ENCODE measurements around the gene ARHGAP21.

The ARHGAP21 gene

DNA sequence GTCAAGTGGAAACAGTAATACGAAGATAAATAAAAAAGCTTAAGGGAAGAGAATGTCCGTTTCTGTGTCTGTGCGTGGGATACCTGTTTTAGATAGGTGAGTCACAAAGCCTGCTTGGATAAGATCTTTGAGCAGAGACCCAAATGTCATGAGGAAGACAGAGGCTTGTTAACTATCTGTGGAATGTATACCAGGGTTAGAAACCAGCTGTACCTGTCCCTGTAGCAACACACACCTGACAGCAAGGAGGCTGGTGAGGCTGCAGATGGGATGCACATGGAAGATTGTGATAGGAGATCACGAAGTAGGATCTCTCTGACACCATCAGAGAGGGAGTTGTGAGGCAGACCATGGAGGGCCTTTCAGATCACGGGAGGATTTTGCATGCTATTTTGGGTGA is 105.3 kb downstream of the ARHGAP21 start:
- Histone ChIP-seq H3K9me3 (ENCODE audit: insufficient read depth, low read depth, low read length) (no peaks in the 10 kb centered on the region), H3K9ac (ENCODE audit: low read depth, low read length, poor library complexity, severe bottlenecking) (no peak overlapping the region), H3K4me3 (ENCODE audit: low read length, poor library complexity, severe bottlenecking) (no peak overlapping the region), H3K4me1 (ENCODE audit: insufficient read depth, low read length, poor library complexity, severe bottlenecking) (peaks cover 10% of the 10 kb centered on the region), H4K20me1 (ENCODE audit: insufficient read depth, low read length, poor library complexity, severe bottlenecking) (no peaks in the 10 kb centered on the region), H3K4me2 (ENCODE audit: low read depth, low read length, poor library complexity, severe bottlenecking) (no peak overlapping the region), H3K9me2 (replicated peaks; ENCODE audit: low read depth, low read length) (no peaks in the 10 kb centered on the region), H3K79me2 (ENCODE audit: insufficient read depth, low read length) (no peaks in the 10 kb centered on the region), H3K36me3 (ENCODE audit: insufficient read depth, low read length) (peaks cover 20% of the 10 kb centered on the region), H2AFZ (ENCODE audit: low read length) (no peak overlapping the region), H3K27me3 (ENCODE audit: insufficient read depth, low read length, poor library complexity, severe bottlenecking) (no peaks in the 10 kb centered on the region), H3F3A (ENCODE audit: low read depth) (no peaks in the 10 kb centered on the region; the same call in 1 of the 2 replicates)
- TF ChIP-seq EZH2phosphoT487 (IDR thresholded peaks at IDR 0.05; ENCODE audit: borderline replicate concordance) = no peak
- TF ChIP-seq, protein P1, sequence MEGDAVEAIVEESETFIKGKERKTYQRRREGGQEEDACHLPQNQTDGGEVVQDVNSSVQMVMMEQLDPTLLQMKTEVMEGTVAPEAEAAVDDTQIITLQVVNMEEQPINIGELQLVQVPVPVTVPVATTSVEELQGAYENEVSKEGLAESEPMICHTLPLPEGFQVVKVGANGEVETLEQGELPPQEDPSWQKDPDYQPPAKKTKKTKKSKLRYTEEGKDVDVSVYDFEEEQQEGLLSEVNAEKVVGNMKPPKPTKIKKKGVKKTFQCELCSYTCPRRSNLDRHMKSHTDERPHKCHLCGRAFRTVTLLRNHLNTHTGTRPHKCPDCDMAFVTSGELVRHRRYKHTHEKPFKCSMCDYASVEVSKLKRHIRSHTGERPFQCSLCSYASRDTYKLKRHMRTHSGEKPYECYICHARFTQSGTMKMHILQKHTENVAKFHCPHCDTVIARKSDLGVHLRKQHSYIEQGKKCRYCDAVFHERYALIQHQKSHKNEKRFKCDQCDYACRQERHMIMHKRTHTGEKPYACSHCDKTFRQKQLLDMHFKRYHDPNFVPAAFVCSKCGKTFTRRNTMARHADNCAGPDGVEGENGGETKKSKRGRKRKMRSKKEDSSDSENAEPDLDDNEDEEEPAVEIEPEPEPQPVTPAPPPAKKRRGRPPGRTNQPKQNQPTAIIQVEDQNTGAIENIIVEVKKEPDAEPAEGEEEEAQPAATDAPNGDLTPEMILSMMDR (conservative IDR thresholded peaks at IDR 0.05; ENCODE audit: low read length) = no peak

DNA sequence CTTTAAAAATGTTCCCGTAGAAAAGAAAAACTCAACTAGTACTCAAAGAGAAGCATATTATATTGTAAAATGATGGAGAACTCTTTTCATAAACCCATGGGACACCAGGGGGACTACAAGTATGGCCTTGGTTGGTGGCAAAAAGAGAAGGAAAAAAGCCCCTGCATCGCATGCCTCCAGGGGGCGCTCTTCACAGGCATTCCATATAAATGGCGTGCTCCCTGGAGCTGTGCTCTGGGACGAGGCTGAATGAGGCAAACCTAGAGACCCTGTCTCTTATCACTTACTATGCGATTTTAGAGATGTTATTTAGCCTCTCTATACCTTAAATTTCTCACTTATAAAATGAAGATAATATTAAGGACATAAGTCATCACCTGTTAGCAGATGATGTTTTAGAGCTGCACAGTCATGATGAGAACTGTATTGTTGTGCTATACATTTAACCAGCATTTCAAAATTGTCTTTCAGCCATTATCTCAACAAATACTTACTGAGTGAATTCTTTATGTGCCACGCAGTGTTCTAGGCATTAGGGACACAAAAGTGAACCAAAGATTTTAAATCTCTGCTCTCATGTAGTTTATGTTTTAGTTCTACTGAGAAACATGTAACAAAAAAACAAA is 105.8 kb downstream of the ARHGAP21 start:
- Histone ChIP-seq H3F3A (ENCODE audit: low read depth) (no peaks in the 10 kb centered on the region; the same call in 1 of the 2 replicates), H3K4me2 (ENCODE audit: low read depth, low read length, poor library complexity, severe bottlenecking) (no peak overlapping the region)
- TF ChIP-seq, protein P1 (conservative IDR thresholded peaks at IDR 0.05; ENCODE audit: low read length) = peak; percentile 95
- no peak for TF ChIP-seq EZH2phosphoT487 (IDR thresholded peaks at IDR 0.05; ENCODE audit: borderline replicate concordance)

DNA sequence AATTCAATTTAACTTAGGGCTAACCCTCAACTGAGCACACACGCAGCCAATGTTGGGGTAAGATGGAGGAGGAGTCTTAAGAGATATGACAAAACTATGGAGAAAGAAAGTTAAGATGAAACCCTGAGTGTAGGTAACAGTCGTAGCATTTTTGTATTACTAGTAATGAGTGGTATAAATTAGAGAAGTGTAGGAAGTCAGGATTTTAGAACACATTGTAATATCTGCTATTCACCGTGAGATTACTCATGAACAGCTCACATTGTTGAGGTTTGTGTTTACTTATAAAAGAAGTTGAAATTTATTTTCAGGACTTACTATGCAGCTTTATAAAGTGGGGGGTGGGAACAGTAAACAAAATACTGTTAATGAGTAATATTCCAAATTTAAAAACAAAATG is 107.2 kb downstream of the ARHGAP21 start:
- Histone ChIP-seq H3K9me3 (ENCODE audit: insufficient read depth, low read depth, low read length) (no peaks in the 10 kb centered on the region), H2AFZ (ENCODE audit: low read length) (no peak overlapping the region), H3K36me3 (ENCODE audit: insufficient read depth, low read length) (peaks cover 22% of the 10 kb centered on the region), H3K4me2 (ENCODE audit: low read depth, low read length, poor library complexity, severe bottlenecking) (no peak overlapping the region), H3K9ac (ENCODE audit: low read depth, low read length, poor library complexity, severe bottlenecking) (no peak overlapping the region), H3F3A (ENCODE audit: low read depth) (no peaks in the 10 kb centered on the region), H3K9me2 (replicated peaks; ENCODE audit: low read depth, low read length) (no peaks in the 10 kb centered on the region), H4K20me1 (ENCODE audit: insufficient read depth, low read length, poor library complexity, severe bottlenecking) (no peaks in the 10 kb centered on the region), H3K4me3 (ENCODE audit: low read length, poor library complexity, severe bottlenecking) (no peak overlapping the region), H3K4me1 (ENCODE audit: insufficient read depth, low read length, poor library complexity, severe bottlenecking) (no peaks in the 10 kb centered on the region), H3K27me3 (ENCODE audit: insufficient read depth, low read length, poor library complexity, severe bottlenecking) (no peaks in the 10 kb centered on the region), H3K79me2 (ENCODE audit: insufficient read depth, low read length) (no peaks in the 10 kb centered on the region)
- no peak for TF ChIP-seq EZH2phosphoT487 (IDR thresholded peaks at IDR 0.05; ENCODE audit: borderline replicate concordance)
- TF ChIP-seq, protein P1 (conservative IDR thresholded peaks at IDR 0.05; ENCODE audit: low read length) = no peak

More for the DNA sequence above, 105.8 kb downstream of the ARHGAP21 start:
- Histone ChIP-seq H4K20me1 (ENCODE audit: insufficient read depth, low read length, poor library complexity, severe bottlenecking) (no peaks in the 10 kb centered on the region), H3K4me3 (ENCODE audit: low read length, poor library complexity, severe bottlenecking) (no peak overlapping the region), H3K4me1 (ENCODE audit: insufficient read depth, low read length, poor library complexity, severe bottlenecking) (peaks cover 5% of the 10 kb centered on the region), H3K79me2 (ENCODE audit: insufficient read depth, low read length) (no peaks in the 10 kb centered on the region), H3K36me3 (ENCODE audit: insufficient read depth, low read length) (peaks cover 22% of the 10 kb centered on the region), H3K9ac (ENCODE audit: low read depth, low read length, poor library complexity, severe bottlenecking) (no peak overlapping the region), H2AFZ (ENCODE audit: low read length) (no peak overlapping the region), H3K27me3 (ENCODE audit: insufficient read depth, low read length, poor library complexity, severe bottlenecking) (no peaks in the 10 kb centered on the region), H3K9me2 (replicated peaks; ENCODE audit: low read depth, low read length) (no peaks in the 10 kb centered on the region), H3K9me3 (ENCODE audit: insufficient read depth, low read depth, low read length) (no peaks in the 10 kb centered on the region)

All from Loucy (cell line).